GM19193 (cell line): ENCODE data around the gene SMPDL3B.

Experiments used
- POLR2A ChIP-seq: IDR thresholded peaks from 4 replicates; pipeline ENCODE4 v1.6.1; 2011; ENCODE audit not compliant: insufficient read depth, insufficient read length; ENCODE audit errors: extremely low read depth

Gene SMPDL3B

DNA sequence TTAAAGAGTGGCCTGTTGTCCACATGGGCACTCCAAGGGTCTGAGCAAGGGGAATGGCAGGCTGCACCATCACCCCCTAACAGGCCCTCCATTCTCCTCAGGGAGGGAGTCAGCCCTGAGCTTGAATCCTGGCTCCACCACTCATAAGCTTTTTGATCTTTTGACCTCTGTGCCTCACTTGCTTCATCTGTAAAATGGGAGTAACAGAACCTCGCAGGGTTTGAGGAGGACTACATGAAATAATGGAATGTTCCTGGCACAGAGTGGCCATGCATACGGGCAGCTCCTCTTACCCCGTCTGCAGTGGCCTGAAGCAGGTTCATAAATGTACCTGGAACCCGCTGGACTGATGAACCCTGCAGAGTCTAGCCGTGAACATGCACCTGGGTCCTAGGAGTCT, 22.9 kb downstream of the SMPDL3B start:
- no peak for TF ChIP-seq POLR2A

DNA sequence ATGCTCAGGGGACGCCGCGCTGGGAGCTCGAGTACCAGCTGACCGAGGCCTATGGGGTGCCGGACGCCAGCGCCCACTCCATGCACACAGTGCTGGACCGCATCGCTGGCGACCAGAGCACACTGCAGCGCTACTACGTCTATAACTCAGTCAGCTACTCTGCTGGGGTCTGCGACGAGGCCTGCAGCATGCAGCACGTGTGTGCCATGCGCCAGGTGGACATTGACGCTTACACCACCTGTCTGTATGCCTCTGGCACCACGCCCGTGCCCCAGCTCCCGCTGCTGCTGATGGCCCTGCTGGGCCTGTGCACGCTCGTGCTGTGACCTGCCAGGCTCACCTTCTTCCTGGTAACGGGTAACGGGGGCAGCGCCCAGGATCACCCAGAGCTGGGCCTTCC, 23.7 kb downstream of the SMPDL3B start:
- TF ChIP-seq POLR2A = no peak

DNA sequence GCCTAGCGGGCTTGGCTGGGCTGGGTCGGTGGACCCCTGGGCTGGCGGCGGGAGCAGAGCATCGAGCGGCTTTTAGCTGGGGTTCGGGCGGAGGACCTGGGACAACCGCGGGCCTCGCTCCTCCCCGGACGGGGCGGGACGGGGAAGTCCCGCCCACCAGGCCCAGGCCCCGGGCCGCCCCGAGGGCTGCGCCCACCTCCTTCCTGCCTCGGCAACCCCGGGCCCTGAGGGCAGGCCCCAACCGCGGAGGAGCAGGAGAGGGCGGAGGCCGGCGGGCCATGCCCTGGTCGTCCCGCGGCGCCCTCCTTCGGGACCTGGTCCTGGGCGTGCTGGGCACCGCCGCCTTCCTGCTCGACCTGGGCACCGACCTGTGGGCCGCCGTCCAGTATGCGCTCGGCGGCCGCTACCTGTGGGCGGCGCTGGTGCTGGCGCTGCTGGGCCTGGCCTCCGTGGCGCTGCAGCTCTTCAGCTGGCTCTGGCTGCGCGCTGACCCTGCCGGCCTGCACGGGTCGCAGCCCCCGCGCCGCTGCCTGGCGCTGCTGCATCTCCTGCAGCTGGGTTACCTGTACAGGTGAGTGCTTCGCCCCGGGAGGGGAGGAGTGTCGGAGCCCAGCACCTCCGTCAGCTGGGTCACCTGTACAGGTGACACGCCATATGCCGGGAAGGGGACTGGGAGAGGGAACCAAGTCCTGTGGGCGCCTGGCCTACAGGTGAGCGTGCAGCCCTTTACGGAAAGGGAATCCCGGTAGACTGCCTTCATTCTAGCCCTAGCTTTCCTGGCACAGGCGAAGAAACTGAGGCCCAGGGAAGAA, 25.2 kb downstream of the SMPDL3B start, which contains the start of gene XKR8:
XKR8 (plus strand) TSS at position 182 of the 812 bp plus-strand sequence; CDS start at position 279, 97 bp downstream.
- TF ChIP-seq POLR2A = peak; percentile 64

DNA sequence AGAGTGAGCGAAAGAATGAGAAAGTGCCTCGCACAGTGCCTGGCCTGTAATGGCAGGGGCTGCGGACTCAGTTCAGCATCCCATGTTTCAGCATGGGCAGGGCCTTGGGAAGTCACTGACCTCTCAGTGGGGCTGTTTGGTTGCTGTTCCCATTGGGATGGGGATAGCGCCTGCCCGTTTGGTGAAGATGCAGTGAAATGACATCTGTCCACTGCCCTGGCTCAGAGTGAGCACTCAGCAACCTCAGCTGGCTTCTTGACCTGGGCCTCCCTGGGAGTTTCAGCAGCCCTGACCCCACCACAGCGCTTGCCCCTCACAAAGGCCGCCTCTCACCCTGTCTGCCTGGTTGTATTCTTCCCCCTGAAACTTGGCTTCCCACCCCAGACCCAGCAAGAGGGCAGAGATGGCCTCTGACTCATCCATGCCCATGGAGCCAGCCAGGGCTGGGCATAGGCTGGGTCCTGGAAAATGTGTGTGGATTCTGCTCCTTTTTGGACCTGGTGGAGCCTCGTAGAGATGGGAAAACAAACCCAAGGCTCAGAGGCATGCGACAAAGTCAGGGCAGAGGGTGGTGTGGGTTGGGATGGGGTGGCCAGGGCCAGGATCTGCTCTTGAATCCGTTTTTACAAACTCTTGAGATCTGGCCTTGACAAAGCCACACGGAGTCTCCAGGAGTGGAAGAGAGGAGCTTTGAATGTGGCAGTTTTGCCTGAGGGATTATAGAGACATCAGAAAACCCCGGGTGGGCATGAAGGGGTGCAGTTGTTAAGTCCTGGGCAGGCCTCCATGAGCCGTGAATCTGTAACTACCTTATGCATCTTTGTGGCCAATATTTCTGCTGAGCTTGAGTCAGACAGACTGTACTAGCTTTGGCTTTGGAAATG, 26.2 kb downstream of the SMPDL3B start:
- no peak for TF ChIP-seq POLR2A

DNA sequence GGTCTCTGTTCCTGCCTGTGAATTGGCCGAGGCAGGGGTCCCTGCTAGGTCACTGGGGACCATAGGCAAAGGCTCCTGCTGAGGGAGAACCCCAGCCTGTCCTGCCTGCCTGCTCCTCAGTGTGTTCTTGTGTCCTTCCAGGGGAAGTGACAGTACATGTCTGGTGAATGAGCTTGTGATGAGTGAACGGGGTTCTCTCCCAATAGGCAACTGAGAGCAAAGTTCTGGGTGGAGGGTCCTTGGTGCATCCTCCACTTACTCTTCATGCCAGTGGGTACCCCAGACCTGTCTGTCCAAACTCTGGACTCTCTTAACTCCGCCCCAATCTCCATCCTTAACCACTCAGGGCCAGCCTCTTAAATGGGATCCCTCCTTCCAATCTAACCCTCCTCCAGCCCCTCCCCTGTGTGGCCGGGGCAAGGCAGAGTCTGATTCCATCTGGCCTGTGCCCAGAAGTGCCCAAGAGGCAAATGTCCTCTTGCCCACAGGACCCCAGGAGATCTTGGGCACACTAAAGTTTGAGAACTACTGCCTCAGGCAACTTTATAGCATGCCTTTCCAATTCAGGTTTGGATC, 26.9 kb downstream of the SMPDL3B start:
- TF ChIP-seq POLR2A = no peak

DNA sequence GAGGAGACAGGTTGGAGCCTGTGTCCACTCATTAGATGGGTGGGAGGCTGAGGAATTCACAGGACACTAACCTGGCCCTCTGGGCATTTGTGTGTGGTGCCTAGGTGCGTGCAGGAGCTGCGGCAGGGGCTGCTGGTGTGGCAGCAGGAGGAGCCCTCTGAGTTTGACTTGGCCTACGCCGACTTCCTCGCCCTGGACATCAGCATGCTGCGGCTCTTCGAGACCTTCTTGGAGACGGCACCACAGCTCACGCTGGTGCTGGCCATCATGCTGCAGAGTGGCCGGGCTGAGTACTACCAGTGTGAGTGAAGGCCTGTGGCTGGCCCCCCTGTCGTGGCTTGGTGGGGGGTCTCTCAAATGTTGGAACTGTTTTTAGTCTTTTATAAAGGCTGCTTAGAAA, 28.6 kb downstream of the SMPDL3B start:
- no peak for TF ChIP-seq POLR2A

DNA sequence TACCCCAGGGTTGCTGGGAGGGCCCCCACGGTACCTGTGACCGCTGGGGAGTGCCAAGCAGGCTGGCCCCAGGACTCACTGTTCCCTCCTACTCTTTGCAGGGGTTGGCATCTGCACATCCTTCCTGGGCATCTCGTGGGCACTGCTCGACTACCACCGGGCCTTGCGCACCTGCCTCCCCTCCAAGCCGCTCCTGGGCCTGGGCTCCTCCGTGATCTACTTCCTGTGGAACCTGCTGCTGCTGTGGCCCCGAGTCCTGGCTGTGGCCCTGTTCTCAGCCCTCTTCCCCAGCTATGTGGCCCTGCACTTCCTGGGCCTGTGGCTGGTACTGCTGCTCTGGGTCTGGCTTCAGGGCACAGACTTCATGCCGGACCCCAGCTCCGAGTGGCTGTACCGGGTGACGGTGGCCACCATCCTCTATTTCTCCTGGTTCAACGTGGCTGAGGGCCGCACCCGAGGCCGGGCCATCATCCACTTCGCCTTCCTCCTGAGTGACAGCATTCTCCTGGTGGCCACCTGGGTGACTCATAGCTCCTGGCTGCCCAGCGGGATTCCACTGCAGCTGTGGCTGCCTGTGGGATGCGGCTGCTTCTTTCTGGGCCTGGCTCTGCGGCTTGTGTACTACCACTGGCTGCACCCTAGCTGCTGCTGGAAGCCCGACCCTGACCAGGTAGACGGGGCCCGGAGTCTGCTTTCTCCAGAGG, 31.8 kb downstream of the SMPDL3B start:
- no peak for TF ChIP-seq POLR2A

DNA sequence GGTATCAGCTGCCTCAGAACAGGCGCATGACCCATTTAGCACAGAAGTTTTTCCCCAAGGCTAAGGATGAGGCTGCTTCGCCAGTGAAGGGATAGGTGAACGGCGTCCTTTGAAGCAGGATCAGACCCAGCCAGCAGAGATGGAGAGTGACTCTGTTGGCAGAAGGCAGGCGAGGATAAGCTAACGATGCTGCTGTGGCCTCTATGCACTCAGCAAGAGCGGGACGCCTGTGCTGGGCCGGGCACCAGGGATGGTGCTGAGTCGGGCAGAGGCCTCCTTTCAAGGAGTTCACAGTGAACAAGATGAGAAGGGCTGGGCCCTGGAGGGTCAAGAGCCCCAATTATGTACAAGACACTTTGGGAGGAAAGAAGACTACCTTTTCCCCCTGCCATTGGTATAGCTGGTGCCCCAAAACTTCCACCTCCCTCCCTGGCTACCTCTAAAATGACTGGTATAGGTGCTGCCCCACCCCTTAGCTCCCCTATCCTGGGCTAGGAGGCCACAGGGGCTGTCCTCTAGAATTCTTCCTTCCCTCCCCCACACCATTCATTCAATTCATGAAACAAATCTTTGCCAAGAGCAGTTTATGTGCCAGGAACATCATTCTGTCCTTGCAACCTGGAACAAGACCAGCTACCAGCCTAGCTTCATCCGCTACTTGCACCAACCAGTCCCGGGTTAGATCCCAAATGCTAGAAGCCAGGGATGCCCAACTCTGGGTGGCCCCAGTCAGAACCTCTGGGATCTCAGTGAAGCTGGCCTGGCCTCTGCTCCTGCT, 32.5 kb downstream of the SMPDL3B start:
- no peak for TF ChIP-seq POLR2A

DNA sequence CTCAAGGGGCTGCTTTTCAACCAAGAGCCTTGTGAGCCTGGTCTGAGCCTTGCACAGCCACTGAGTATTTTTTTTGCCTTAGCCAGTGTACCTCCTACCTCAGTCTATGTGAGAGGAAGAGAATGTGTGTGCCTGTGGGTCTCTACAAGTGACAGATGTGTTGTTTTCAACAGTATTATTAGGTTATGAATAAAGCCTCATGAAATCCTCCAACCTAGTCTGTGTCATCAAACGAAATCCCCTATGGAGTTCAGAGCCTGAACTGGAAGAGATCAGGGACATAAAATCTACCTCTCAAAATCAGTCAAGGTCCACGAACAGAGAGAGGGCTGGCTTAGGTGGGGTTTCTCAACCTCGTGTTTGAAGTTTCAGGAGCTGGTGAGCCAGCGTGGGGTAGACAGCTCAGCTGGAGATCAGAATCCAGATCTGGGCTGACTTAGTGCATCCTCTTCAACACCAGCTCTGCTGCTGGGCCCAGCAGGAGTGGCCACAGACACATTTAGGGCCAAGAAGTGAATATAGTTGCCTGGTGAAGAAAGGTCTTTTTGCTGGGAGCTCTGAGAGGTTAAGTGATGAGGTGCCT, 33.2 kb downstream of the SMPDL3B start:
- no peak for TF ChIP-seq POLR2A

DNA sequence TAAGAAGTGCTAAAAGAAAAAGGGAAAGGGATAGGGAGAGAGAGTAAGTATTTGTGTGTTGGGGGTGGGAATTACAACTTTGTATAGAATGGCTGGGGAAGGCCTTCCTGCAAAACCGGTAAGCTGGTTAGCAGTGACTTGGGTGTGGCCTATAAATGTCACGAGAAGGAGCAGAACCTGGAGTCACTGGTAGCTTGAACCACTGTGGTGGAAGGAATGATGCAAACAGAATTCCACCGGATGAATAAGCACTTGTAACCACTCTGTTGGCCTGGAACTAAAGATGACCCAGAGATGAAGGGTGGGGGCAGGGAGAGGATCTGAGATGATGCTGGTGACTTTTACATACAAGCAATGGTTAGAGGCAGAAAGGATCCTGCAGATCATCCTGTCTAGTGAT, 33.9 kb downstream of the SMPDL3B start:
- TF ChIP-seq POLR2A = no peak

DNA sequence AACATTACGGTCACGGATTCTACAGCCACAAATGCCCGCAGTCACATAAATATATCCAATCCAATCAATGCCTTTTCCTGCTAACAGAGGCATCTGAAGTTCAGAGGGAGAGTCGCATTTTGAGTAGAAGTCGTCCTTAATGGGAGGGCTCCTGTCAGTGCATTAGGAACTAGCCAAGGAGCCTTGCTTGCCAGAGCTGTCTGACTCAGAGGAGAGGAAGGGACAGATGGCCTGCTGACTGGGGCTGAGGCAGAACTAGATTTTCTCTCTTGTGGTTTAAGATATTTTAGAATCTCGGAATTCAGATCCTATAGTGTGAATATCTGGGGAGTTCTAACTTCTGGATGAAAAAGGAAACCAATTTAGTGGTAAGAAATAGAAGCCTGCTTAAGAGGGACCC, 35.6 kb downstream of the SMPDL3B start:
- no peak for TF ChIP-seq POLR2A

DNA sequence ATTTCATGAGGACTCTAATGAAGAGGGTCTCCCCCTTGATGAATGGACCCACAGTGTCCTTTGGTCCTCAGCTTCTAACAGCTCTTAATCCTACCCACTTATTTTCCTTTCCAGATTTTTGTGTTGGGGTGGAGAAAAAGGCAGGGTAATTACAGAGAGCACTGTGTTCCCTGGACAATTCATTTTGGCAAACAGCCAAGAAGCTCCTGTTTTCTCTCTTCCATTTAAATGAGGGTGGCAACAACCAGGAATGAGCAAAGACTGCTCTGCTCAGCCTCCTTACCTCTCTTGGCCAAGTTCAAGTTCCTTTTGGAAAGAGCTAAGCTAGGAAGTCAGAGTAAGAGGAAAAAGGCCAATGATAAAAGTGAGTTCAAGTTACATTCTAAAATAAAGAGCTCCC, 36.9 kb downstream of the SMPDL3B start:
- TF ChIP-seq POLR2A = no peak

DNA sequence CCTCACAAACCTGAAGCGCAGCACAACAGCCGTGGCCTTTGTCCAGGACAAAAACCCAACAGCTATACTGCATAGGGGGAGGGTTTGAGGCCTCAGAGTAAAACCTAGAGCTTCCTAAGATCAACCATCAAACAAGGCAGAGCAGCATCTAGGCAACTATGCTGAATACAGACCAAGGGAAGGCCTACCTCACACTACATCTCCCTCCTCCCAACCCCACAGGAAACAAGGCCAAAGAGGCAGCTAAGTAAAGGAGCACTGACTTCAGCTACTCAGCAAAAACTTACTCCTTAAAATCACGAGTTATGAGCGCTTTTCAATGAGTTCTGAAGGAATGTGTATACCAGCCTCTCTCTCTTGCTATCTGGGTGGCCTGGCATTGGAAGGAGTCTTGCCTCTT, 37.3 kb downstream of the SMPDL3B start:
- no peak for TF ChIP-seq POLR2A
